HG03196 (cell line): ENCODE results near the gene WASF3.
"Not testable (repeated sequence)": the region's sequence is repeated elsewhere in the genome, so short reads cannot be mapped to it uniquely, and the experiment has no call there.

Source experiments
- ATAC-seq: cut with Tn5 transposase; IDR thresholded peaks from one replicate; pipeline ENCODE4 v1.9.1; 2021; ENCODE audit not compliant: unreplicated experiment

Gene WASF3

GRCh38 chr13:26709461-26709860, 152.0 kb downstream of the WASF3 start:
- ATAC-seq: no peak

GRCh38 chr13:26710166-26710565, 152.7 kb downstream of the WASF3 start:
- ATAC-seq: no peak

GRCh38 chr13:26711211-26711610, 153.7 kb downstream of the WASF3 start:
- ATAC-seq: no peak

GRCh38 chr13:26713341-26713740, 155.9 kb downstream of the WASF3 start:
- ATAC-seq: no peak

GRCh38 chr13:26716984-26717383, 159.5 kb downstream of the WASF3 start:
- no peak for ATAC-seq

GRCh38 chr13:26718146-26718545, 160.7 kb downstream of the WASF3 start:
- no peak for ATAC-seq

GRCh38 chr13:26718872-26719271, 161.4 kb downstream of the WASF3 start:
- ATAC-seq: no peak

- no peak for ATAC-seq
Measured at GRCh38 chr13:26719356-26719945, 162.0 kb downstream of the WASF3 start.

- no peak for ATAC-seq
Measured at GRCh38 chr13:26721251-26722121, 164.0 kb downstream of the WASF3 start.

- no peak for ATAC-seq
Measured at GRCh38 chr13:26722321-26722720, 164.8 kb downstream of the WASF3 start.

- not testable (repeated sequence) for ATAC-seq
Measured at GRCh38 chr13:26723620-26724019, 166.1 kb downstream of the WASF3 start.

- no peak for ATAC-seq
Measured at GRCh38 chr13:26726684-26727083, 169.2 kb downstream of the WASF3 start.

GRCh38 chr13:26727122-26727521, 169.6 kb downstream of the WASF3 start:
- no peak for ATAC-seq

GRCh38 chr13:26727633-26728032, 170.2 kb downstream of the WASF3 start:
- ATAC-seq: no peak

GRCh38 chr13:26735677-26736076, 178.2 kb downstream of the WASF3 start:
- no peak for ATAC-seq
